HEK293 (cell line): ENCODE data around the gene OLFM1.

Experiments used
- CTCF ChIA-PET: fragments of 350-600 bp; formaldehyde crosslinking; extraction: SDS; loops from one replicate; lab custom pipeline; 2021; ENCODE audit warnings: antibody characterized with exemption; lab: Yijun Ruan, JAX
- POLR2A ChIA-PET: fragments of 300-600 bp; formaldehyde crosslinking; extraction: SDS; loops from one replicate; lab custom pipeline; 2020; ENCODE audit warnings: antibody characterized with exemption, inconsistent platforms; lab: Yijun Ruan, JAX
- H3K27ac ChIP-seq: fragments of 200-500 bp; sonication (Bioruptor generic); 2 replicates; pipeline ENCODE4 v1.5.1; 2014; ENCODE audit warnings: low read depth, low read length, control low read depth, inconsistent platforms; ENCODE audit errors: extremely low read depth
- H3K36me3 ChIP-seq, 2 experiments: fragments of 200-500 bp in 1 of 2; sonication (Bioruptor generic) in 1 of 2; 1 replicate in 1 of 2; 2 replicates in 1 of 2; pipeline ENCODE4 v1.5.1; 2014 to 2017; ENCODE audit warnings: inconsistent platforms in 2 of 2, low read length in 2 of 2; ENCODE audit not compliant: control insufficient read depth in 2 of 2, insufficient read depth in 1 of 2
- H3K4me1 ChIP-seq: fragments of 200-500 bp; sonication (Bioruptor generic); 2 replicates; pipeline ENCODE4 v1.5.1; 2014; ENCODE audit warnings: mild to moderate bottlenecking, low read length, inconsistent platforms; ENCODE audit not compliant: control insufficient read depth, insufficient read depth
- H3K4me3 ChIP-seq: 2 replicates; pipeline ENCODE4 v1.5.1; 2011; ENCODE audit warnings: low read depth, mild to moderate bottlenecking, control low read depth, low read length, moderate library complexity
- H3K9me3 ChIP-seq: fragments of 200-500 bp; sonication (Bioruptor generic); 2 replicates; pipeline ENCODE4 v1.5.1; 2014; ENCODE audit warnings: low read depth, low read length, inconsistent platforms; ENCODE audit not compliant: control insufficient read depth, insufficient read depth
- KLF9 ChIP-seq: fragments of 450-650 bp; formaldehyde crosslinking; IDR thresholded peaks from 2 replicates; pipeline ENCODE4 v1.5.1; 2016; ENCODE audit warnings: missing biosample characterization, missing genetic modification characterization, low read depth
- MZF1 ChIP-seq: fragments of 450-650 bp; formaldehyde crosslinking; IDR thresholded peaks from 2 replicates; pipeline ENCODE4 v1.5.1; 2017; ENCODE audit warnings: missing biosample characterization, missing genetic modification characterization, borderline replicate concordance
- SP2 ChIP-seq: fragments of 450-650 bp; formaldehyde crosslinking; IDR thresholded peaks from 2 replicates; pipeline ENCODE4 v1.5.1; 2016; ENCODE audit warnings: missing biosample characterization, missing genetic modification characterization
- SP7 ChIP-seq: fragments of 450-650 bp; formaldehyde crosslinking; IDR thresholded peaks from 2 replicates; pipeline ENCODE4 v1.5.1; 2016; ENCODE audit warnings: missing biosample characterization, missing genetic modification characterization
- WT1 ChIP-seq: fragments of 450-650 bp; formaldehyde crosslinking; IDR thresholded peaks from 2 replicates; pipeline ENCODE4 v1.5.1; 2016; ENCODE audit warnings: missing biosample characterization, missing genetic modification characterization
- ZBTB21 ChIP-seq: fragments of 450-650 bp; formaldehyde crosslinking; IDR thresholded peaks from 2 replicates; pipeline ENCODE4 v1.5.1; 2017; ENCODE audit warnings: missing biosample characterization, missing genetic modification characterization
- ZFP41 ChIP-seq: fragments of 450-650 bp; formaldehyde crosslinking; IDR thresholded peaks from 2 replicates; pipeline ENCODE4 v1.5.1; 2016; ENCODE audit warnings: missing biosample characterization, missing genetic modification characterization, borderline replicate concordance
- ZNF2 ChIP-seq: fragments of 450-650 bp; formaldehyde crosslinking; IDR thresholded peaks from 2 replicates; pipeline ENCODE4 v1.5.1; 2016; ENCODE audit warnings: missing biosample characterization, missing genetic modification characterization
- ZNF223 ChIP-seq: fragments of 450-650 bp; formaldehyde crosslinking; IDR thresholded peaks from 2 replicates; pipeline ENCODE4 v1.5.1; 2016; ENCODE audit warnings: missing biosample characterization, missing genetic modification characterization
- ZNF274 ChIP-seq, 2 experiments: fragments of 200-500 bp in 1 of 2; fragments of 450-650 bp in 1 of 2; sonication (Bioruptor generic) in 1 of 2; formaldehyde crosslinking in 1 of 2; IDR thresholded peaks; 2 replicates each; pipeline versions ENCODE4 v1.5.1 to v1.6.1; 2014 to 2016; ENCODE audit warnings: borderline replicate concordance in 1 of 2, inconsistent platforms in 1 of 2, low read length in 1 of 2, missing biosample characterization in 1 of 2, missing genetic modification characterization in 1 of 2
- ZNF302 ChIP-seq: fragments of 450-650 bp; formaldehyde crosslinking; IDR thresholded peaks from 2 replicates; pipeline ENCODE4 v1.5.1; 2016; ENCODE audit warnings: missing biosample characterization, missing genetic modification characterization, low read depth
- ZNF416 ChIP-seq: fragments of 450-650 bp; formaldehyde crosslinking; IDR thresholded peaks from 2 replicates; pipeline ENCODE4 v1.5.1; 2016; ENCODE audit warnings: missing biosample characterization, missing genetic modification characterization
- ZNF501 ChIP-seq: fragments of 450-650 bp; formaldehyde crosslinking; IDR thresholded peaks from 2 replicates; pipeline ENCODE4 v1.5.1; 2016; ENCODE audit warnings: missing biosample characterization, missing genetic modification characterization
- ZNF596 ChIP-seq: fragments of 450-650 bp; IDR thresholded peaks from 2 replicates; pipeline ENCODE4 v1.5.0; 2018; ENCODE audit warnings: missing biosample characterization, mild to moderate bottlenecking, missing genetic modification characterization, moderate library complexity
- ZNF600 ChIP-seq: fragments of 450-650 bp; formaldehyde crosslinking; IDR thresholded peaks from 2 replicates; pipeline ENCODE4 v1.5.1; 2016; ENCODE audit warnings: missing biosample characterization, missing genetic modification characterization
- TF ChIP-seq, protein P1 (sequence below): fragments of 450-650 bp; formaldehyde crosslinking; IDR thresholded peaks from 2 replicates; pipeline ENCODE4 v1.5.1; 2016; ENCODE audit warnings: missing biosample characterization, missing genetic modification characterization

Gene OLFM1

DNA sequence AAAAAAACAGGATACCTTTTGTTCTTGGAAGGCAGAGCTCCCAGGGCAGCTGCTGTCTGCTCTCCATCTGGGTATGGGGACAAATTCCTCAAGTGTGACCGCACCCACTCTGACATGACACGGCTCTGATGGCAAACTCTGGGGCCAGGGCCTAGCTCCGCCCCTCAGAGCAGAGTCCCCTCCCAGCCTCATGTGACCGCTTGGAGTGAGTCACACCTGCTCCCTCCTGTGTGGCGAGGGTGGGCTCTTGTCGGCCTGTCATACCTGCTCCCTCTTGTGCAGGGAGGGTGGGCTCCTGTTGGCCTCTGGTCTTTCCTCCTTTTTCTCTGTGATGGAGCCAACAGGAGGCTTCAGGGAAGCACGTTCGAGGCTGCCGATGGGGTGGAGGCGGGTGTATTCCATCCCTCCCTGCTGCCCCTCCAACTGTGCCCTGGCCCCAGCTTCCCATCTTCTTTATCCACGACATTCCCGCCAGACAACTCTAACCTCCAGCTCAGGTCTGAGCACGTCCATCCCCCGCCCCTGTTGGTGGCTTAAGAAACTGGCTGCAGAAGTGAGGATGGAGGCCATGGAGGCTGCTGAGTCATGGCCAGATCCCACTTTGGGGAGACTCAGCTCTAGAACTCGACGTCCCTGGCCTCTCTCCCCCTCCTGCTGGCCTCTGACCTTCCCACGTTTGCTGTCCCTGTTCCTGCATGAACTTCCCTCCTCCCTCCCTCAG lies 65.3 kb downstream of the OLFM1 start (continued):
- TF ChIP-seq SP7 (tag by site-specific recombination) (0 out of 2 replicates have a peak, but pooled peaks have one; percentile 23), ZNF501 (tag by site-specific recombination) (no peak), ZNF416 (tag by site-specific recombination) (no peak), ZNF302 (no peak), KLF9 (tag by site-specific recombination) (0 out of 2 replicates have a peak, but pooled peaks have one; percentile 45), ZNF2 (tag by site-specific recombination) (no peak), SP2 (tag by site-specific recombination) (no peak), ZNF600 (tag by site-specific recombination) (0 out of 2 replicates have a peak, but pooled peaks have one; percentile 49), ZFP41 (tag by site-specific recombination) (no peak)

- TF ChIP-seq ZNF274 (IDR thresholded peaks at IDR 0.05; ENCODE audit: low read length): no peak
- TF ChIP-seq ZNF274 (tag by site-specific recombination; IDR thresholded peaks at IDR 0.05; ENCODE audit: borderline replicate concordance): no peak
- POLR2A ChIA-PET: no interaction called here
- H3K4me3 ChIP-seq: no peak overlapping the region
- H3K4me1 ChIP-seq: no peaks in the 10 kb centered on the region
- no peaks in the 10 kb centered on the region for H3K9me3 ChIP-seq
- no peak overlapping the region for H3K27ac ChIP-seq
- CTCF ChIA-PET: interaction anchor here (0.5 to 0.6 kb wide), 3 partner anchors 105 to 447 kb away, joined by 3 to 4 read pairs (median 3); no protein-coding TSS in a partner anchor
- no peaks in the 10 kb centered on the region for H3K36me3 ChIP-seq
These were observed 66.7 kb downstream of the OLFM1 start for GRCh38 chr9:135154050-135154615.

- Histone ChIP-seq H3K4me3 (no peak overlapping the region), H3K9me3 (no peaks in the 10 kb centered on the region), H3K27ac (no peak overlapping the region), H3K36me3 (no peaks in the 10 kb centered on the region), H3K4me1 (no peaks in the 10 kb centered on the region)
- POLR2A ChIA-PET: no interaction called here
- no peak for TF ChIP-seq ZBTB21 (tag by site-specific recombination)
- no peak for TF ChIP-seq ZNF223 (tag by site-specific recombination)
- TF ChIP-seq MZF1 (tag by site-specific recombination): no peak
- no peak for TF ChIP-seq WT1 (tag by site-specific recombination)
- no peak for TF ChIP-seq ZNF596
- TF ChIP-seq, protein P1, sequence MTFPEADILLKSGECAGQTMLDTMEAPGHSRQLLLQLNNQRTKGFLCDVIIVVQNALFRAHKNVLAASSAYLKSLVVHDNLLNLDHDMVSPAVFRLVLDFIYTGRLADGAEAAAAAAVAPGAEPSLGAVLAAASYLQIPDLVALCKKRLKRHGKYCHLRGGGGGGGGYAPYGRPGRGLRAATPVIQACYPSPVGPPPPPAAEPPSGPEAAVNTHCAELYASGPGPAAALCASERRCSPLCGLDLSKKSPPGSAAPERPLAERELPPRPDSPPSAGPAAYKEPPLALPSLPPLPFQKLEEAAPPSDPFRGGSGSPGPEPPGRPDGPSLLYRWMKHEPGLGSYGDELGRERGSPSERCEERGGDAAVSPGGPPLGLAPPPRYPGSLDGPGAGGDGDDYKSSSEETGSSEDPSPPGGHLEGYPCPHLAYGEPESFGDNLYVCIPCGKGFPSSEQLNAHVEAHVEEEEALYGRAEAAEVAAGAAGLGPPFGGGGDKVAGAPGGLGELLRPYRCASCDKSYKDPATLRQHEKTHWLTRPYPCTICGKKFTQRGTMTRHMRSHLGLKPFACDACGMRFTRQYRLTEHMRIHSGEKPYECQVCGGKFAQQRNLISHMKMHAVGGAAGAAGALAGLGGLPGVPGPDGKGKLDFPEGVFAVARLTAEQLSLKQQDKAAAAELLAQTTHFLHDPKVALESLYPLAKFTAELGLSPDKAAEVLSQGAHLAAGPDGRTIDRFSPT (tag by site-specific recombination): no peak
- CTCF ChIA-PET: interaction anchor here (1.4 kb wide), 1 partner anchor 58 kb away, joined by 3 read pairs; no protein-coding TSS in a partner anchor
These were observed 67.9 kb downstream of the OLFM1 start for GRCh38 chr9:135155396-135155795.
